ENCODE measurements around the gene COBL.

COBL gene

GRCh38 chr7:51142741-51143385 lies 173.7 kb downstream of the COBL start:
- no peak for DNase-seq (ENCODE audit: low read depth)

- no peak for DNase-seq (ENCODE audit: low read depth)
These were observed 175.1 kb downstream of the COBL start for GRCh38 chr7:51141451-51142003.

DNA sequence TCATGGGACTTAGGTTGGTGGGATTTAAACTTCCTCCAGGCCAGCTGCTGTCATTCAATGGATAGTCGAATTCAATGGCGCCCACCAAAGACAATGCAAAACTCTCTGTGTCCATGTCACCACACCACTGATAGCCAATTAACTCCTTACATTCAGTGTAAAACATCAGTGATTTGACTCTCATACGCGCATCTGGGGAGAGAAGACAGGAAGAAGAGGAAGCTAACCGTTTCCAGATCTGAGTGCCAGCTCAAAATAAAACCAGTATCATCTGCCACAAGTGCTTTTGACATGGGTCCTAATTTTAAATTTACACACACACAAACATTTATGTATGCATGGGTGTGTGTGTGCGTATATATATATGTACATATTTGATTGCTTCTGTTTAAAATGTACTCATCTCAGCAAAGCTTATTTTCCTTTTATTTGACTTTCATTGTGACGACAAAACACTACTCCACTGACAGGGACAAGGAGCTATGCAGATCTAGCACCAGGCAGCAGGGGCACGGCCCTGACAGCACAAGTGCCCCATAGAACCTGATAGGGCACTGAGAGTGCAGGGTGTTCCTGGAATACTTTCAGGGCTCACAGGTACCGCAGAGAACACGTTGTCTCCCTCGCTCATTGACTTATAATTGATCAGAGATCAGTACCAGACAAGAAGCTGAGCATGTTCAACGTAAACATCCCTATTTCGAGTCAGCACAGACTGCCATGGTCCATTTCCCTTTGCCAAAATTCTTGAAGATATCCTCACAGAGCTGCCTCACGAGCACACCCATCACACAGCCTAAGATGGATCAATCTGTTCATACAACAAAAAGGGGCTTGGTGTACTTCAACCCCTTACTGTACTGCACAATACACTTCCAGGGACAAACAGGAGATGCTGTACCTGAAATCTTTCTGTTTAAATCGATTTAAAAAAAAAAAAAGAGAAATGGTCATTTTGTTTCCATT lies 176.1 kb downstream of the COBL start:
- no peak for DNase-seq (ENCODE audit: low read depth)

- no peak for DNase-seq (ENCODE audit: low read depth)
These were observed 176.8 kb downstream of the COBL start for GRCh38 chr7:51139796-51140195.

DNA sequence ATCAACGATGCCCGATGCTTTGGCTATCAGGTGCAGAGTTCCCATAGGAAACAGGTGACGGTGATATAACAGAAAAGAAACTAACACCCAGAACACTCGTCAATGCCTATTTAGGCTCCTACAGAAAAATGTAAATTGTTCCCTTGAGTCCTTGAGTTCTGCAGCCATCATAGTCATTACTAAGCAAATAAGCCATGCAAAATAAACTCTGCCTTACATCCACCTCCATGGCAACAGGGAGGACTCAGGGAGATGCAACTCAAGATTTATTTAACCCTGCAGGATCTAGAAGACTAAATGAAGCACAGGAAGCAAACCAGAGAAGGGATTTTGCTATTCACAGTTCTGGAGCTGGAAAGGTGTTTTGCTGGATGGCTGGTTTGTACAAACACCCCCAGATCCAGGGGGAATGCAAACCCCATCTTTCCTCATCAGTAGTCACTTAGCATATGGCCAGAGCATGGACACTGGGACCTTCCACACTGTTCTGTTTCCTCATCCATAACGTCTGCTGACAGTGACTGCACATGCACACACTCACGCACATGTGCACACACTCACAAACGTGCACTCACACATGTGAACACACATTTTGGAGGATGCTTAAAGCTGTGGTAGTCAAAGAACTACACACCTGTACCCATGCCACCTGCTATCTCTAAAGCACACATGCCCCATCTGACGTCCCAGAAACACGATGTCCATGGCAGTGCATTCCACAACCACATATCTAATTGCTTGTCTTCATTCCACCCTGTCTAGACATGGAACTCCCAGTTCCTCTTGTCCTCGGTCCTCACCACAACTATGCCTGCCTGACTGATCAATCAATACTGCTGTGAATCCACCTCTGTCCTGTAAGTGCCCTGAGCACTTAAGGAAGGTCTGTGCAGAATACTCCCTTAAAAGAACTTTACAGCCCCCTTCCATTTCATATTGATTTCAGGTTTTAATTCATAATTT lies 178.2 kb downstream of the COBL start:
- no peak for DNase-seq (ENCODE audit: low read depth)

- DNase-seq (ENCODE audit: low read depth), result no peak
These were observed 181.0 kb downstream of the COBL start for GRCh38 chr7:51135576-51135975.

GRCh38 chr7:51134013-51134441 lies 182.6 kb downstream of the COBL start:
- DNase-seq (ENCODE audit: low read depth), result no peak

GRCh38 chr7:51132661-51133060 lies 183.9 kb downstream of the COBL start:
- DNase-seq (ENCODE audit: low read depth), result no peak

- no peak for DNase-seq (ENCODE audit: low read depth)
These were observed 186.8 kb downstream of the COBL start for GRCh38 chr7:51129527-51130472.

- DNase-seq (ENCODE audit: low read depth), result no peak
These were observed 187.8 kb downstream of the COBL start for GRCh38 chr7:51128545-51129435.

DNA sequence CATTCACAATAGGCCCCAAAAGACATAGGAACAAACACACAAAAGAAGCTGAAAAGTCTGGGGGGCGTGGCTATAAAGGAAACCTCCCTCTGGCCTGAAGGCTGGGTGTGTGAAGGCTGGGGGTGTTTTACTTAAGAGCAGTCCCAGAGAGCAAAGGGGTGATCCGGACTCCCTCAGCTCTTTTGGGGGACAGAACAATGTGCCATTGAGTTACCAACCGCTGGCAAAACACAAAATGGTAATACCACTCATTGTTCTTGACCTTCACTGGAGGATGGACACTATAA lies 189.0 kb downstream of the COBL start:
- no peak for DNase-seq (ENCODE audit: low read depth)

DNA sequence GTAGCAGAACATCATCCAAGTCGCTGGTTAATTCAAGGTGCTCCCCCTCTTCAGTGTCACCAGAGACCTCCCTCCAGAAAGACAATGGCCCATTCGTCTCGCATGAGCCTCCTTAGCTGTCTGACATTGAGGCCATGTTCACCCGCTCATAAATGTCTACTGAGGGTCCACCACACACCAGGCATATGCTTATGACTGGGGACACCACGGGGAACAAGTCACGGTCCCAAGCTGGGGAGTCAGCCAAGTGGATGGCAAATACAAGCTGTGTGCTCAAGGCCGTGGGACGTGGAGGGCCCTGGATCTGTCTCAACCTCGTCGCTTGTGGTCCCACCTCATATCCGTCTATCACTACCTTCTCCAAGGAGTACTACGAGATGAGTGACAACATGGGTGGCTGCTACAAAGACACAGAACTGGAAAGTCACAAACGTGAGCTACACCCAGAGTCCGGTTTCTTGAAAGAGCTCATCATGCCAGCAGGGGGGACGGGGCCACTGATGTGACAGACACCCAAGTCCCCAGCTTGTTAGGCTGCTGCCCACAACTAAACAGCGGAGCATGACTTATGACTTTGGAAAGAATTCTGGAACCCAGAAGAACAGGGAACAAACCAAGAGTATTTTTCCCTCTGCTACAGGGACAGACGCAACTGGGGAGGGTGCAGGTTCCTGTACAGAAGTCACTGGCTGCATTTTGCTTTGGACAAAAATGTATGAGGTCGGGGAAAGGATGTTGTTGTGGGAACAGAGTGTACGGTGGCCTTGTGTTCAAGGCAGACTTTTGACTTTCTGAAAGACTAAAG lies 189.6 kb downstream of the COBL start:
- no peak for DNase-seq (ENCODE audit: low read depth)

DNA sequence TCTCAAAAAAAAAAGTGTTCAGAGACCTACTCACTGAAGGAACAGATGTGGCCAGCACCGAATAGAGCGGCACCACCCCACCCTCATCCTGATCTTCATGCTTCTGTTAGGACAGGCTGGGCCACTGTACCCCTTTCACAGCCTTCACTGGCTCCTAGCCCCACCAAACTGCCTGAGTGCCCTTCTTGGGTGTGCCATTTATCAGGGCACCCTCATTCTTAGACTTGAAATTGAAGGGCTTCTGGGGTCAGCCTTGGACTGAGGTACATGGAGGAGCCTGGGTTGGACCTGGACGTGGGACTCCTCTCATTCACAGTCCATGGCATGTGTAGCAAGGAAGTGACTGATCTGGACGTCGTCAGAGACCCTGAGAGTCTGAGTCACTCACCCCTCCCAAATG lies 190.3 kb downstream of the COBL start:
- DNase-seq (ENCODE audit: low read depth), result no peak

GRCh38 chr7:51124321-51124720 lies 192.3 kb downstream of the COBL start:
- DNase-seq (ENCODE audit: low read depth), result no peak

- peak; percentile 7 for DNase-seq (ENCODE audit: low read depth)
These were observed 193.1 kb downstream of the COBL start for GRCh38 chr7:51123322-51124019.

DNA sequence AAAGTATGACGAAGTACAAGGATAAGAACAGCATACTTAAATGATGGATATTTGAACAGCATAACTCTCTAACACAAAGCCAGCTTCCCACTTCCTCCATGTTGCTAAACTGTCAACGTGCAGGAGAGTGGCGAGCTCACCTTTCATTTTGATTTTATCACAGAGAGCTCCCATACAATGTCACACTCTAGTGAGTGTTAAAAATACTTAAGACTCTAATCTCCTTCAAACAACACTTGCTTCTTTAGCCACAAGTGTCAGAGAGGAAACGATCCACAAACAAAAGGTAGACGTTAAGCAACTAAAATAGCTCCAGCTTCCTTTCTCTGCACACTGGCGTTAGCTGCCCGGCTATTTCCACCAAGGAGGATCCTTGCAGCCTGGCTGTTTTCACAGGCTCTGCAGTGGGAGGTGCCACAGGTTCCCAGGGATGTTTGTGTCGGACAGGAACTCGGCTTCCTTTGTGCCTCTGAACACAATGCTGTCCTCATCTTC lies 194.6 kb downstream of the COBL start:
- DNase-seq (ENCODE audit: low read depth), result no peak

GRCh38 chr7:51121036-51121790 lies 195.4 kb downstream of the COBL start:
- DNase-seq (ENCODE audit: low read depth), result no peak

All from HS-27A (cell line).